HG03045 (cell line): ENCODE measurements around the gene VWA3A.

Source experiments
- ATAC-seq: cut with Tn5 transposase; IDR thresholded peaks from one replicate; pipeline ENCODE4 v1.9.1; 2021; ENCODE audit warnings: mild to moderate bottlenecking, moderate library complexity; ENCODE audit not compliant: unreplicated experiment

The VWA3A gene

GRCh38 chr16:22198547-22199293 lies 106.4 kb downstream of the VWA3A start:
- no peak for ATAC-seq

- no peak for ATAC-seq
Observed at GRCh38 chr16:22202261-22202637, 109.9 kb downstream of the VWA3A start.

GRCh38 chr16:22203091-22203490 lies 110.8 kb downstream of the VWA3A start:
- ATAC-seq = no peak

GRCh38 chr16:22204091-22204655 lies 111.8 kb downstream of the VWA3A start:
- no peak for ATAC-seq

GRCh38 chr16:22205577-22206012 lies 113.3 kb downstream of the VWA3A start:
- no peak for ATAC-seq

GRCh38 chr16:22206013-22206841 lies 113.9 kb downstream of the VWA3A start, which contains the start of gene EEF2K:
TSS of gene EEF2K (plus strand) at chr16:22206278. CDS start at chr16:22225730, 19,452 bp downstream.
- peak; percentile 80 for ATAC-seq
